GM15510 (cell line): ENCODE data around the gene ZBTB46.

Experiments
- POLR2A ChIP-seq: IDR thresholded peaks from 3 replicates; pipeline ENCODE4 v1.6.1; 2011; ENCODE audit warnings: borderline replicate concordance; ENCODE audit not compliant: insufficient read length; ENCODE audit errors: extremely low read depth

ZBTB46 gene

GRCh38 chr20:63830841-63831588 is at the start of gene ZBTB46:
ZBTB46 (minus strand) TSS chr20:63831264; CDS start chr20:63790757, 40,507 bp downstream.
- TF ChIP-seq POLR2A = no peak

DNA sequence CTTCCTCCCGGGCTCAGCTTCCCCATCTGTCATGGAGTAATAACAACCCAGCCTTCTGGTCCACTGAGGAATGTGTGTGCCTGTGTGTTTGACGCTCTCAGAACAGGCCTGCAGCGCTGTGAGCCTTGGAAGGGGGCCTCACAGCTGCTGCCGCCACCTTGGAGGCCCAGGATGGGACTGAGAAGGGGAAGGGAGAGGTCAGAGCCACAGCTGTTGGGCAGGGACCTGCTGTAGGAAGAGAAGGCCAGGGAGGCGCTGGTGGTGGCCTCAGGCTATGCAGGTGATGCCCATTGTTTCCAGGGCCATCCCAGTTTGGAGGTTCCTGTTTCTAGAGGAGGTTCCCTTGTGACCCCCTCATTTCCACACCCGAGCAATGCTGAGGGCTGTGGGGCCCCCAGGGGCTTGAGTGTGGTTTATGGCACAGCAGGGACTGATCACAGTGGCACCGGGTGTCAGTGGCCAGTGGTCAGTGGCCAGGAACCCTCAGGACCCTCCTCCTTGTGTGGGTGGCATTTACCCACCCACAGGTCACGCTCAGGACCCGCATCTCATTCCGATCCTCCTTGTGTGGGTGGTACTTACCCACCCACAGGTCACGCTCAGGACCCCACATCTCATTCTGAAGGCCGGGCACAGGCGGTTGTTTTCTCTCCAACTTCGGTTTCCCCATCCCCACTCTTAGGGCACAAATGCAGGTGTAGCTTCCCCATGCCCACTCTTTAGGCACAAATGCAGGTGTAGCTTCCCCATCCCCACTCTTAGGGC is 48.0 kb upstream of the ZBTB46 start:
- no peak for TF ChIP-seq POLR2A

- TF ChIP-seq POLR2A = no peak
Measured at GRCh38 chr20:63877755-63878470, 46.8 kb upstream of the ZBTB46 start.

GRCh38 chr20:63876489-63877036 is 45.5 kb upstream of the ZBTB46 start:
- no peak for TF ChIP-seq POLR2A

DNA sequence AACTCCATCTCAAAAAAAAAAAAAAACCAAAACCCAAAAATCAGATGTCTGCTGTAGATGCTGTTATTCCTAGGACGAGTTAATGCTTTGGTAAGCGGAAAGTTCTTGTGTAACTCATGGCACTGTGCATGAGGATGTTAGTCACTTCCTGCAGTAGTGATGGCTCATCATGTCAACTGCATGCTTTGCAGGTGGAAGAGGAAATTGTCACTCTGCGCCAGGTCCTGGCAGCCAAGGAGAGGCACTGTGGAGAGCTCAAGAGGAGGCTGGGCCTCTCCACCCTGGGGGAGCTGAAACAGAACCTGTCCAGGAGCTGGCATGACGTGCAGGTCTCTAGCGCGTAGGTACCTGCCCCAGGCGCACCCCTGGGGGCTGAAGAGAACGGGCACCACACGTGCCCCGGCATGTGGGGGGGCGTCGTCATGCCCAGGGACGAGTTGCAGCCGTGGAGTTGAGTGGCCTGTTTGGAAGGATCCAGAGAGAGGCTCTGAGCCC is 42.5 kb upstream of the ZBTB46 start:
- no peak for TF ChIP-seq POLR2A

- no peak for TF ChIP-seq POLR2A
Measured at GRCh38 chr20:63868264-63868663, 37.2 kb upstream of the ZBTB46 start.

DNA sequence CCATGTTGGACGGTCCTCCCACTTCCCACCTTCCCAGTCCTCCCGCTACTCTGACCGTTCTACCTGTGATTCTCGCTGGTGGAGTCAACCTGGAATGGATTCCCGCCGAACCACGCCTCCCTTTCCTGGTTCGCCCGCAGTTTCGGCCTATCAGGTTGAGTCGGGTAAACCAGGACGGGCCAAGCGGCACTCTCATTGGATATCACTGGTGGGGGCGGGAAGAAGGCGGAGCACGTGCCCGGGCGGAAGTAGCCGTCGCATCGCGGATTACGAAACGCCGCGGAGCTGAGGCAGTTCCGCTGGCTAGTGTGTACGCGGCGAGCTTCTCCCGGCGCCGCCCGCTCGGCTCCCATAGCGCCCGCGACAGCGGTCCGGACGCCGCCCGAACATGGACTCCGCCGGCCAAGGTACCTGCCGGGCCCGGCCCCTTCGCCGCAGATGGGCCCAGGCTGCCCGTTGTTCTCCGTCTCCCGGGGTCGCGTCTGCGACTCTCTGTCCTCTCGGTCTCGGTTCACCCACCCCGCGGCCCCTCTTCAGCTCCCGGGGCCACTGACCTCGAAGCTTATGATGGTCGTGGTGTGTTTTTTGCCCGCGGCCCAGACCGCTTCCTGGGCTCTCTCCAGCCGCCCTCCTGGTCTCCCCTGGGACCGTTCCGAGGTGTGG is 34.0 kb upstream of the ZBTB46 start, which contains the start of gene TPD52L2:
Gene TPD52L2, plus strand, starts transcription at position 293 of the 663 bp plus-strand sequence. Its CDS starts 96 bp downstream, at position 389.
- peak; percentile 90 for TF ChIP-seq POLR2A

DNA sequence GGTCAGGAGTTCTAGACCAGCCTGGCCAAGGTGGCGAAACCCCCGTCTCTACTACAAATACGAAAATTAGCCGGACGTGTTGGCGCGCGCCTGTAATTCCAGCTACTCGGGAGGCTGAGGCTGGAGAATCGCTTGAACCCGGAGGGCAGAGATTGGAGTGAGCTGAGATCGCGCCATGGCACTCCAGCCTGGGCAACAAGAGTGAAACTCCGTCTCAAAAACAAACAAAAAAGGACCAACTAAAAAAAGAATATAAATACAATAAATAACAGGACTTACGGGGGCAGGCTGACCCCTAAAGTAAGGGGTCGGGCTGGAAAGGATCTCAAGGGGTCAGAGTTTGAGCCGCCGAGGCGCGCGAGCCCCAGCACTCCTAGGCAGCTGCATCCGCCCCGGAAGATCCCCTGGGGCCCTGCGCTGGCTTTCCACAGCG is 33.5 kb upstream of the ZBTB46 start:
- no peak for TF ChIP-seq POLR2A

DNA sequence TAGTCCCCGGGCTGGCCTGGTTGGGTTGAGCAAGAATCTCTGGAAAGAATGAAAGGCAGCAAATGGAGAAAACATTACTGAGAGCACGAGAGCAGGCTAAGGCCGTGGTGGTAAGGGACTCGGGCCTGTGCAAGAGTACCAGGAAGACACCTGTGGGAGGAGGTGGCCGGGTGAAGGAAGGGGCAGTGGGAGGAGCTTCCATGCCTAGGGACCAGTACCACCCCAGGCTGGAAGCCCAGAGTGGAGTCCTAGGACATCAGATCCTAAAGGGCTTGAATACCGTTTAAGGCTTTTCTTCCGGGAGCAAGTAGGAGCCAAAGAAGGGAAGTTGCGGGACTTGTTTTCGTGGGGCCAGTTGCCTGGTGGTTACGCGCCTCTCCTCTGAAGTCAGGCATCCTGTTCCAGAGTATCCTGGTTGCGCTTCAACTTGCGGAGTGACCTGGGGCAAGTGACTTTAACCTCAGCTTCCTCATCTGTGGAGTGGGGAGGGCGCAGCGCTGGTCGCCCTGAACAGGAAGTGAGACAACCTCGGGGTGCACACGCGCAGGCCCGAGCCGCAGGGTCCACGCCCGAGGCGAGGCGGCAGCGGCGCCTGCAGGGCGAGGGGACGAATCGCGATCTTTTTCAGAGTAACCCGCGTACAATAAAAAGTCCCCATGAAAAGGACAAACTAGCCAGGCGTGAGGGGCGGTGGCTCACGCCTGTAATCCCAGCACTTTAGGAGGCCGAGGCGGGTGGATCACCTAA is 32.9 kb upstream of the ZBTB46 start:
- TF ChIP-seq POLR2A = peak; percentile 48

DNA sequence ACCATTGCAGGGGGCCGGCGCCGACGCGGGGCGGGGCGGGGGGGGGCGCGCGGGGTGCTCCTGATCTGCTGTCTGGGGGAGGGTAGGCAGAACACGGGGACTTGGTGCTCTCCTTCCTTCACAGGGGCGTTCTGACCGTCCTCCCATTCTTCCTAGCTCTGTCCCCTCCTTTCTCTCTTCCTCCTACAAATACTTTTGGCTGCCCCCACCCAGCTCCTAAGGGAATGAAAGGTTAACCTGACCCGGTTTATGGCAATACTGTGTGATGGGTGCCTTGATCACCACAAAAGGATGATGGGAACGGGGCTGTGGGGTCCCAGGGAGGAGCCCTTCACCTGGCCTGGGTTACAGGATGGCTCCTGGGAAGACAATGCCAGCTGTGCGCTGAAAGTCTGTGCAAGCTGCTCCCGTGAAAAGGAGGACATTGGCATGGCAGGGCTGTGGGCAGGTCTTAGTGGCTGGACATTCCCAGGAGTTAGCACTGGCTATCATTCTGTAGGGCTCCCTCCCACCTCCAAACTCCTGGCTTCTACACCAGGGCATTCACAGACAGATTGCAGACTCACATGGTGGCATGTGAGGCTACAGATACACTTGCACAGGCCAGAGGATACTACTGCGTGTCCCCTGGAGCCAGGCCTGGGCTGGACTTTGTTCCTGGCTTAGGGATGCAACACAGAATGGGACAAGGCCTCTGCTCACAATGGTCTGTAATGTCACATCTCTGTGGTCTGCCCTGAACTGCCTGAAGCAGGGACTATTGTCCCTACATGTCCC is 32.1 kb upstream of the ZBTB46 start:
- no peak for TF ChIP-seq POLR2A

DNA sequence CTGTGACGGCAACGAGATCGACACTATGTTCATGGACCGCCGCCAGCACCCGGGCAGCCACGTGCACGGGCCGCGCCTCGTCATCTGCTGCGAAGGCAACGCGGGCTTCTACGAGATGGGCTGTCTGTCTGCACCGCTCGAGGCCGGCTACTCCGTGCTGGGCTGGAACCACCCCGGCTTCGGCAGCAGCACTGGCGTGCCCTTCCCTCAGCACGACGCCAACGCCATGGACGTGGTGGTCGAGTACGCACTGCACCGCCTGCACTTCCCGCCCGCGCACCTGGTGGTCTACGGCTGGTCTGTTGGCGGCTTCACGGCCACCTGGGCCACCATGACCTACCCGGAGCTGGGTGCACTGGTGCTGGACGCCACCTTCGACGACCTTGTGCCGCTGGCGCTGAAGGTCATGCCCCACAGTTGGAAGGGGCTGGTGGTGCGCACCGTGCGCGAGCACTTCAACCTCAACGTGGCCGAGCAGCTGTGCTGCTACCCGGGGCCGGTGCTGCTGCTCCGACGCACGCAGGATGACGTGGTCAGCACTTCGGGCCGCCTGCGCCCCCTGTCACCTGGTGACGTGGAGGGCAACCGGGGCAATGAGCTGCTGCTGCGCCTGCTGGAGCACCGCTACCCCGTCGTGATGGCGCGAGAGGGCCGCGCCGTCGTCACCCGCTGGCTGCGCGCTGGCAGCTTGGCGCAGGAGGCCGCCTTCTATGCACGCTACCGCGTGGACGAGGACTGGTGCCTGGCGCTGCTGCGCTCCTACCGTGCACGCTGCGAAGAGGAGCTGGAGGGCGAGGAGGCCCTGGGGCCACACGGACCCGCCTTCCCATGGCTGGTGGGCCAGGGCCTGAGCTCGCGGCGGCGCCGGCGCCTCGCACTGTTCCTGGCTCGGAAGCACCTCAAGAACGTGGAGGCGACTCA is 31.2 kb upstream of the ZBTB46 start:
- TF ChIP-seq POLR2A = no peak
